IMR-90 (cell line): ENCODE data around the gene SREBF2.

Experiments
- BHLHE40 ChIP-seq: fragments of 150-350 bp; IDR thresholded peaks from 2 replicates; pipeline ENCODE4 v1.6.1; 2016; ENCODE audit warnings: mild to moderate bottlenecking, low read depth, low read length
- CEBPB ChIP-seq: IDR thresholded peaks from 2 replicates; pipeline ENCODE4 v1.6.1; 2012; ENCODE audit warnings: low read depth, low read length, improper control_type of control experiment
- MAFK ChIP-seq: IDR thresholded peaks from 2 replicates; pipeline ENCODE4 v1.6.1; 2012; ENCODE audit warnings: low read depth, low read length, improper control_type of control experiment
- MAZ ChIP-seq: IDR thresholded peaks from 2 replicates; pipeline ENCODE4 v1.6.1; 2012; ENCODE audit warnings: low read depth, mild to moderate bottlenecking, low read length, improper control_type of control experiment, moderate library complexity, borderline replicate concordance
- MXI1 ChIP-seq: IDR thresholded peaks from 2 replicates; pipeline ENCODE4 v1.6.1; 2012; ENCODE audit warnings: low read depth, mild to moderate bottlenecking, low read length, moderate library complexity, borderline replicate concordance
- NFE2L2 ChIP-seq: fragments of 150-350 bp; IDR thresholded peaks from 2 replicates; pipeline ENCODE4 v1.6.1; 2016; ENCODE audit warnings: low read depth, mild to moderate bottlenecking, low read length
- POLR2A ChIP-seq: IDR thresholded peaks from 2 replicates; pipeline ENCODE4 v1.6.1; 2012; ENCODE audit warnings: mild to moderate bottlenecking, low read depth, low read length
- RAD21 ChIP-seq: IDR thresholded peaks from 2 replicates; pipeline ENCODE4 v1.6.1; 2012; ENCODE audit warnings: low read length, improper control_type of control experiment
- RCOR1 ChIP-seq: IDR thresholded peaks from 2 replicates; pipeline ENCODE4 v1.6.1; 2012; ENCODE audit warnings: mild to moderate bottlenecking, low read length, improper control_type of control experiment; ENCODE audit not compliant: insufficient replicate concordance
- RFX5 ChIP-seq: IDR thresholded peaks from 2 replicates; pipeline ENCODE4 v1.8.0; 2012; ENCODE audit warnings: low read depth, mild to moderate bottlenecking, low read length, moderate library complexity
- SMC3 ChIP-seq: fragments of 150-350 bp; IDR thresholded peaks from 2 replicates; pipeline ENCODE4 v1.6.1; 2016; ENCODE audit warnings: low read depth, mild to moderate bottlenecking, antibody characterized with exemption, low read length, moderate library complexity
- TF ChIP-seq, protein P1 (sequence below): conservative IDR thresholded peaks from 2 replicates; pipeline ENCODE4 v1.5.1; 2012; ENCODE audit warnings: mild to moderate bottlenecking, low read depth, low read length, improper control_type of control experiment
- TF ChIP-seq, protein P2 (sequence below): fragments of 150-350 bp; IDR thresholded peaks from 2 replicates; pipeline ENCODE4 v1.6.1; 2016; ENCODE audit warnings: low read depth, mild to moderate bottlenecking, low read length, moderate library complexity, borderline replicate concordance

DNA sequence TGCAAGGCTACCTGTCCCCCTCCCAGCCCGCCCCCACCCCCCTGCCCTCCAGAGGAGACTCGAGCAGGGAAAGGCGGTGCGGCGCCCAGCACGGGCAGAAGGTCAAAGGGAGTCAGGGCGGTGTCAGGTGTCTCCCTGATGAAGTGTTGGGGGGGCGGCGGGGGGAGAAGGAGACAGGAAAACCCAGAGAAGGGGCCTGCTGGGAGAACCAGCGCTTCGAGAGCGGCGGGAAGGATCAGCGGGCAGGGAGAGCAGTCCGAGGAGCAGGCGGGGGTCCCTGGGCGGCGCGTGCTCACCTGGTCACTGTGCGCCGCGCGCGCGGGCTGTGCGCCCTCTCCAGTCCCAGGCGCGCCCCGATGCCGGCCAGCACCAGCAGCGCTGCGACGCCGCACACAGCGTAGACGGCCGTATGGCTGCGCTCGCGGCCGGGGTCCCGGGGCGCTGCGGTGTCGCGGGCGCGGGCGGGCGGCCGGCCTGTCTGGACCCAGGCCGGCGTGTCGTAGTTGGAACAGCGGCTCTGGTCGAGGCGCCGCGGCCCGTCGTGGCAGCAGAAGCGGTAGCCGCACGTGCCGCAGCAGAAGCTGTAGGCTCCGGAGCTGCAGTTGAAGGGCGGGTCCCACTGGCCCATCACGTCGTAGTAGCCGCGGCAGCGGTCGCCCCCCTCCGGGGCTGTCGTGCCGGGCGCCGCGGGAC is 81.1 kb downstream of the SREBF2 start:
- TF ChIP-seq, protein P1, sequence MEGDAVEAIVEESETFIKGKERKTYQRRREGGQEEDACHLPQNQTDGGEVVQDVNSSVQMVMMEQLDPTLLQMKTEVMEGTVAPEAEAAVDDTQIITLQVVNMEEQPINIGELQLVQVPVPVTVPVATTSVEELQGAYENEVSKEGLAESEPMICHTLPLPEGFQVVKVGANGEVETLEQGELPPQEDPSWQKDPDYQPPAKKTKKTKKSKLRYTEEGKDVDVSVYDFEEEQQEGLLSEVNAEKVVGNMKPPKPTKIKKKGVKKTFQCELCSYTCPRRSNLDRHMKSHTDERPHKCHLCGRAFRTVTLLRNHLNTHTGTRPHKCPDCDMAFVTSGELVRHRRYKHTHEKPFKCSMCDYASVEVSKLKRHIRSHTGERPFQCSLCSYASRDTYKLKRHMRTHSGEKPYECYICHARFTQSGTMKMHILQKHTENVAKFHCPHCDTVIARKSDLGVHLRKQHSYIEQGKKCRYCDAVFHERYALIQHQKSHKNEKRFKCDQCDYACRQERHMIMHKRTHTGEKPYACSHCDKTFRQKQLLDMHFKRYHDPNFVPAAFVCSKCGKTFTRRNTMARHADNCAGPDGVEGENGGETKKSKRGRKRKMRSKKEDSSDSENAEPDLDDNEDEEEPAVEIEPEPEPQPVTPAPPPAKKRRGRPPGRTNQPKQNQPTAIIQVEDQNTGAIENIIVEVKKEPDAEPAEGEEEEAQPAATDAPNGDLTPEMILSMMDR = no peak
- no peak for TF ChIP-seq MAZ
- no peak for TF ChIP-seq POLR2A
- TF ChIP-seq MAFK = no peak
- TF ChIP-seq RFX5 = no peak
- no peak for TF ChIP-seq MXI1
- no peak for TF ChIP-seq SMC3
- no peak for TF ChIP-seq RAD21
- no peak for TF ChIP-seq CEBPB
- no peak; the same call in 1 of the 2 replicates for TF ChIP-seq BHLHE40
- TF ChIP-seq, protein P2, sequence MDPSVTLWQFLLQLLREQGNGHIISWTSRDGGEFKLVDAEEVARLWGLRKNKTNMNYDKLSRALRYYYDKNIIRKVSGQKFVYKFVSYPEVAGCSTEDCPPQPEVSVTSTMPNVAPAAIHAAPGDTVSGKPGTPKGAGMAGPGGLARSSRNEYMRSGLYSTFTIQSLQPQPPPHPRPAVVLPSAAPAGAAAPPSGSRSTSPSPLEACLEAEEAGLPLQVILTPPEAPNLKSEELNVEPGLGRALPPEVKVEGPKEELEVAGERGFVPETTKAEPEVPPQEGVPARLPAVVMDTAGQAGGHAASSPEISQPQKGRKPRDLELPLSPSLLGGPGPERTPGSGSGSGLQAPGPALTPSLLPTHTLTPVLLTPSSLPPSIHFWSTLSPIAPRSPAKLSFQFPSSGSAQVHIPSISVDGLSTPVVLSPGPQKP = no peak
- TF ChIP-seq RCOR1 = no peak
- TF ChIP-seq NFE2L2 = no peak
